H1 (cell line): Measurements from ENCODE around the gene TTC22. TPM values are rescaled to one million over a fixed set of nuclear protein-coding genes. Genes with fewer than 3 reads are reported as not detected.

ENCODE experiments used
- RFX5 ChIP-seq: IDR thresholded peaks from 2 replicates; pipeline ENCODE4 v1.6.1; 2011; ENCODE audit warnings: low read depth, low read length, improper control_type of control experiment, borderline replicate concordance
- SRF ChIP-seq: IDR thresholded peaks from 2 replicates; pipeline ENCODE4 v1.6.1; 2011; ENCODE audit warnings: mild to moderate bottlenecking, low read depth, low read length, moderate library complexity
- polyA plus RNA-seq, 7 experiments: library from polyadenylated mRNA; depleted of rRNA in 3 of 7; stranded (reverse) in 5 of 7; unstranded in 2 of 7; fragments of >200 nt in 5 of 7; fragments of 200-250 nt in 2 of 7; gene quantifications; 1 replicate in 5 of 7; 2 replicates in 1 of 7; 4 replicates in 1 of 7; pipeline versions ENCODE4 v1.2.1 to v1.2.3, GENCODE V29; 2011 to 2013; ENCODE audit warnings: missing spikeins in 2 of 7, mixed read lengths in 2 of 7
- total RNA-seq: library from RNA; stranded (reverse); fragmentation: NEBNext Ultra II Directional; extraction: Animal tissue kit (Norgen Biotek cat#: 25700); gene quantifications from 2 replicates; pipeline ENCODE4 v1.2.1, GENCODE V29; 2021
- TF ChIP-seq, protein P1 (sequence below), 3 experiments: IDR thresholded peaks; 1 replicate in 2 of 3; 2 replicates in 1 of 3; pipeline versions ENCODE4 v1.5.1 to v1.6.1; 2011; ENCODE audit warnings: low read length in 3 of 3, mild to moderate bottlenecking in 3 of 3, inconsistent platforms in 2 of 3, low read depth in 1 of 3, moderate library complexity in 1 of 3; ENCODE audit not compliant: insufficient read depth in 1 of 3; ENCODE audit errors: control extremely low read depth in 1 of 3

TTC22 gene
- total and polyA plus RNA-seq, 2 of the 8 experiments (the other 6 are each of a cell fraction or from before 2014, with no cell fraction given), result 1.00 to 1.6 TPM

DNA sequence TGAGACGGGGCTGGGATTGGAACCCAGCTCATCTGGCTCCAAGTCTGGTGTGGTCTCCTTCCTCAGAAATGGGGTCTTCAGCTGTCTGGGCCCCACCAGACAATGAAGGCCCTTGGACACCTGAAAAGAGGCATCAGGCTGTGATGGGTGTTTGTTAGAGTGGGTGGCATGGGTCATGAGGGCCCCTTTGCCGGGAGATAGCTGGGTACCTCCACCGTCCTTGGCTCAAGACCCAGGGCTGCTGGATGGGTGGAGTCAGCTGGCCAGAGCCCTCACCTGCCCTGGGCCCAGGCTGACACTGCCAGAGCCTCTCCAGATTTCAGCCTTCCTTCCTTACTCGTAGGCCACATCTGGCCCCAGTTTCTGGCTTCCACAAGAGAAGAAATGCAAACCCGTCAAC is 13.4 kb upstream of the TTC22 start (continued):
- TF ChIP-seq, protein P1, sequence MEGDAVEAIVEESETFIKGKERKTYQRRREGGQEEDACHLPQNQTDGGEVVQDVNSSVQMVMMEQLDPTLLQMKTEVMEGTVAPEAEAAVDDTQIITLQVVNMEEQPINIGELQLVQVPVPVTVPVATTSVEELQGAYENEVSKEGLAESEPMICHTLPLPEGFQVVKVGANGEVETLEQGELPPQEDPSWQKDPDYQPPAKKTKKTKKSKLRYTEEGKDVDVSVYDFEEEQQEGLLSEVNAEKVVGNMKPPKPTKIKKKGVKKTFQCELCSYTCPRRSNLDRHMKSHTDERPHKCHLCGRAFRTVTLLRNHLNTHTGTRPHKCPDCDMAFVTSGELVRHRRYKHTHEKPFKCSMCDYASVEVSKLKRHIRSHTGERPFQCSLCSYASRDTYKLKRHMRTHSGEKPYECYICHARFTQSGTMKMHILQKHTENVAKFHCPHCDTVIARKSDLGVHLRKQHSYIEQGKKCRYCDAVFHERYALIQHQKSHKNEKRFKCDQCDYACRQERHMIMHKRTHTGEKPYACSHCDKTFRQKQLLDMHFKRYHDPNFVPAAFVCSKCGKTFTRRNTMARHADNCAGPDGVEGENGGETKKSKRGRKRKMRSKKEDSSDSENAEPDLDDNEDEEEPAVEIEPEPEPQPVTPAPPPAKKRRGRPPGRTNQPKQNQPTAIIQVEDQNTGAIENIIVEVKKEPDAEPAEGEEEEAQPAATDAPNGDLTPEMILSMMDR (IDR thresholded peaks at IDR 0.05; ENCODE audit: control extremely low read depth in 1 of 3, insufficient read depth in 1 of 3, low read depth in 1 of 3, low read length in 3 of 3), result no peak
- TF ChIP-seq SRF (no peak), RFX5 (no peak)
